GM04503 (cell line): ENCODE results near the gene CASP6.

Experiments used
- DNase-seq: peaks from one replicate; pipeline ENCODE4 v3.0.0-alpha.2; 2012; ENCODE audit warnings: low read depth

CASP6 gene

GRCh38 chr4:109702950-109703663 is at the start of gene CASP6:
Gene CASP6, minus strand, starts transcription at chr4:109703445. Its CDS starts 50 bp downstream, at chr4:109703395.
- peak; percentile 30 for DNase-seq

GRCh38 chr4:109752525-109752924 is 49.3 kb upstream of the CASP6 start:
- no peak for DNase-seq

GRCh38 chr4:109751852-109752251 is 48.6 kb upstream of the CASP6 start:
- DNase-seq: no peak

GRCh38 chr4:109750652-109751244 is 47.5 kb upstream of the CASP6 start:
- no peak for DNase-seq

- DNase-seq: no peak
These were observed 46.3 kb upstream of the CASP6 start for GRCh38 chr4:109749388-109750082.

GRCh38 chr4:109748114-109748513 is 44.9 kb upstream of the CASP6 start:
- DNase-seq: no peak

- DNase-seq: no peak
These were observed 43.5 kb upstream of the CASP6 start for GRCh38 chr4:109746728-109747127.

GRCh38 chr4:109745830-109746229 is 42.6 kb upstream of the CASP6 start:
- DNase-seq: no peak

- no peak for DNase-seq
These were observed 36.3 kb upstream of the CASP6 start for GRCh38 chr4:109739547-109739946.

- DNase-seq: no peak
These were observed 35.0 kb upstream of the CASP6 start for GRCh38 chr4:109738104-109738872.

GRCh38 chr4:109735566-109736365 is 32.5 kb upstream of the CASP6 start:
- no peak for DNase-seq

GRCh38 chr4:109733728-109734127 is 30.5 kb upstream of the CASP6 start:
- DNase-seq: no peak

- no peak for DNase-seq
These were observed 27.6 kb upstream of the CASP6 start for GRCh38 chr4:109730619-109731545.

GRCh38 chr4:109729718-109730618 is 26.7 kb upstream of the CASP6 start, which contains the start of gene PLA2G12A:
Gene PLA2G12A, minus strand, starts transcription at chr4:109730070. Its CDS starts 261 bp downstream, at chr4:109729809.
- peak; percentile 28 for DNase-seq

- no peak for DNase-seq
These were observed 26.0 kb upstream of the CASP6 start for GRCh38 chr4:109729117-109729717.

GRCh38 chr4:109728385-109728784 is 25.1 kb upstream of the CASP6 start:
- DNase-seq: no peak

- DNase-seq: no peak
These were observed 19.9 kb upstream of the CASP6 start for GRCh38 chr4:109723110-109723509.

- no peak for DNase-seq
These were observed 19.1 kb upstream of the CASP6 start for GRCh38 chr4:109722357-109722756.

- no peak for DNase-seq
These were observed 17.8 kb upstream of the CASP6 start for GRCh38 chr4:109721033-109721432.
